ENCODE data around the gene NRXN3. TPM values are rescaled to one million over a fixed set of nuclear protein-coding genes. Genes with fewer than 3 reads are reported as not detected.

The NRXN3 gene
- polyA plus RNA-seq, 1 of the 3 experiments (the other 2 are of a cell fraction), result 1.6 TPM

DNA sequence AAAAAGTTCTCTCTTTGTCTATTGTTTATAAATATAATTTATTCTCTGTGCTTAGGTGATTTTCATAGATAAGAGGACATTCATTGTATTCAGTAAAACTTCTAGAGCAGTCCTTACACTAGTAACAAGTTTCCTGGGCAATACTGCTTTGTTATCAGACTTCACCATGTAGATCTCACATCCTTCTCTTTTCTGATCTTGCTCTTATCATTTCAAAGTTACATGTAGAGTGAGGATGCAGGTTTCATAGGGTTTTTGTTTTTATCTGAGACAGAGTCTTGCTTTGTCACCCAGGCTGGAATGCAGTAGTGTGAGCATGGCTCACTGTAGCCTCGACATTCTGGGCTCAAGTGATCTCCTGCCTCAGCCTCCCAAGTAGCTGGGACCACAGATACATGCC, 1251.6 kb downstream of the NRXN3 start:
- H3K9ac ChIP-seq, result no peak overlapping the region
- no peaks in the 10 kb centered on the region for H3K9me2 ChIP-seq
- peaks cover 0 to 5% of the 10 kb centered on the region in 2 experiments; a peak in 1 of 4 replicates for H3K4me1 ChIP-seq (ENCODE audit: control insufficient read depth in 1 of 2, insufficient read depth in 2 of 2, low read depth in 1 of 2, low read length in 1 of 2)
- H3K27ac ChIP-seq (ENCODE audit: low read depth in 2 of 2, low read length in 1 of 2), result no peak overlapping the region
- no peaks in the 10 kb centered on the region for H3K36me3 ChIP-seq (replicated peaks in 1 of 2; ENCODE audit: control insufficient read depth in 1 of 2, insufficient read depth in 2 of 2, low read length in 1 of 2)
- no peaks in the 10 kb centered on the region for H3K9me3 ChIP-seq
- no peaks in the 10 kb centered on the region for H3K79me2 ChIP-seq (ENCODE audit: insufficient read depth)
- no peak for TF ChIP-seq MXI1 (IDR thresholded peaks at IDR 0.05; ENCODE audit: low read depth, low read length)
- TF ChIP-seq NFIC (IDR thresholded peaks at IDR 0.05; ENCODE audit: borderline replicate concordance), result no peak
- TF ChIP-seq RAD21 (IDR thresholded peaks at IDR 0.05; ENCODE audit: low read length), result no peak
- H2AFZ ChIP-seq (ENCODE audit: low read depth), result no peak overlapping the region
- no peaks in the 10 kb centered on the region for H4K20me1 ChIP-seq (ENCODE audit: insufficient read depth)
- POLR2A ChIA-PET, result no interaction called here
- H3K4me2 ChIP-seq, result no peak overlapping the region
- CTCF ChIA-PET, result no interaction called here
- WGBS (ENCODE audit: low lambda C conversion rate), result 18% methylated on average over 1 of the region's 1 CpG
- H3K27me3 ChIP-seq (ENCODE audit: insufficient read depth), result no peaks in the 10 kb centered on the region
- H3F3A ChIP-seq (replicated peaks; ENCODE audit: insufficient read depth), result no peaks in the 10 kb centered on the region
- no peak for DNase-seq
- no peak overlapping the region for H3K4me3 ChIP-seq (ENCODE audit: low read depth in 2 of 2, low read length in 1 of 2)

DNA sequence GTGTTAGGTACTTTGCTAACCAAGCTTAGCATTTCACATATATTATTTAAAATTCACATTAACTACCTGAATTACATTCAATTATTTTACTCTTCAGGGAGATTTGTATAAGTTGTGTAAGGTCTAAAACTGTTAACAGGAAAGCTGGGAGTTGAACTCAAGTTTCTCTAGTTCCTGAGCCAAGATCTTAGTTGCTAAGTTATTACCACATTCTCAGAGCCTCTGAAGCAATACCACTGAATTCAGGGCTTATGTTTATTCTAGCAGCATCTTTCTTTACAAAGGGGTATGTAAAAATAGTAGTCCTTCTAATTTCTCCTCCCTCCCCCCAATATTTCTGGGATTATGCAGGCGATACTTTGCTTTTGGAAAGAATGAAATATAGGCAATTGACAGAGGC, 1254.3 kb downstream of the NRXN3 start:
- POLR2A ChIA-PET, result no interaction called here
- 50% methylated on average over 1 of the region's 1 CpG for WGBS (ENCODE audit: low lambda C conversion rate)

DNA sequence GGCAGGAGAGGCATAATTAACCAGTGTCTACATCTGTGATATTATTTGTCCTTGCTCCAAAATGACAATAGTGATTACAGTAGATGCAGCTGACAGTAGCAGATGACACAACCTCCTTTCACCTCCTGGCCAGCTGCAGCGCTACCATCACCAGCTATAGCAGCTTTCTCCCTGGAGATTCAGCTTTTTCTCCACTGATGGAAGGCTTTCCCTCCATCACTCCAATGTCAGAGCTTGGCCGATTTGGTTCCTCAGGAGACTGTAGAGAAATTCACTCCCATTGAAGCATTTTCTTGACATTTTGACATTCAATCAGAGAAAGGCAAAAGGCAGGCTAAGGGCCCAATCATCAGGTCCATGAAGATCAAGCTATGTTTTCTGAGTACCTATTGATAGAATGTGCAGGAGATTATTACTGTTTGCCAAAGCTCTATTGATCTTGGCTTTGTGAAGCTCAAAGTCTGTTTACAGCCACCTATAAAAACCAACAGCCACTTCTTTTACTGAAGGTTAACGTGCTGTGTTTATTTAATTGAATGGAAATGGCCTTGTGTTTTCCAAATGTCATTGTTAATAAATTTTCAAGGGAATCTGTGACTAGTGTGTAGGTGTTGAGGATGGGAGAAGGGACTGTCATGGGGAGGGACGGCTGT, 1256.1 kb downstream of the NRXN3 start:
- no peaks in the 10 kb centered on the region for H3K9me2 ChIP-seq
- DNase-seq, result no peak
- no peak overlapping the region for H3K9ac ChIP-seq
- H3F3A ChIP-seq (replicated peaks; ENCODE audit: insufficient read depth), result no peaks in the 10 kb centered on the region
- no peaks in the 10 kb centered on the region for H3K36me3 ChIP-seq (replicated peaks in 1 of 2; ENCODE audit: control insufficient read depth in 1 of 2, insufficient read depth in 2 of 2, low read length in 1 of 2)
- no peak overlapping the region for H2AFZ ChIP-seq (ENCODE audit: low read depth)
- no peaks in the 10 kb centered on the region for H3K79me2 ChIP-seq (ENCODE audit: insufficient read depth)
- no peak overlapping the region for H3K27ac ChIP-seq (ENCODE audit: low read depth in 2 of 2, low read length in 1 of 2)
- ChIA-PET CTCF (no interaction called here), POLR2A (no interaction called here)
- H3K27me3 ChIP-seq (ENCODE audit: insufficient read depth), result no peaks in the 10 kb centered on the region
- no peak for TF ChIP-seq MEF2A (IDR thresholded peaks at IDR 0.05; ENCODE audit: borderline replicate concordance, low read depth)
- TF ChIP-seq YY1 (IDR thresholded peaks at IDR 0.05; ENCODE audit: low read depth), result no peak
- TF ChIP-seq SMC3 (IDR thresholded peaks at IDR 0.05; ENCODE audit: low read depth, low read length), result no peak
- no peak for TF ChIP-seq TEAD4 (IDR thresholded peaks at IDR 0.05; ENCODE audit: borderline replicate concordance, insufficient read depth)
- no peak for TF ChIP-seq EP300 (IDR thresholded peaks at IDR 0.05; ENCODE audit: borderline replicate concordance in 1 of 2, low read depth in 1 of 2, low read length in 1 of 2)
- no peak for TF ChIP-seq RXRA (IDR thresholded peaks at IDR 0.05; ENCODE audit: borderline replicate concordance, low read depth)
- TF ChIP-seq NFIC (IDR thresholded peaks at IDR 0.05; ENCODE audit: borderline replicate concordance), result no peak
- no peaks in the 10 kb centered on the region for H4K20me1 ChIP-seq (ENCODE audit: insufficient read depth)
- WGBS (ENCODE audit: low lambda C conversion rate), result 58% methylated on average over 4 of the region's 4 CpGs
- H3K4me3 ChIP-seq (ENCODE audit: low read depth in 2 of 2, low read length in 1 of 2), result no peak overlapping the region
- no peaks in the 10 kb centered on the region; a peak in 1 of 4 replicates for H3K4me1 ChIP-seq (ENCODE audit: control insufficient read depth in 1 of 2, insufficient read depth in 2 of 2, low read depth in 1 of 2, low read length in 1 of 2)
- no peak overlapping the region for H3K4me2 ChIP-seq
- no peaks in the 10 kb centered on the region for H3K9me3 ChIP-seq

More for the DNA sequence above, 1254.3 kb downstream of the NRXN3 start:
- CTCF ChIA-PET, result no interaction called here
- no peak for TF ChIP-seq RXRA (IDR thresholded peaks at IDR 0.05; ENCODE audit: borderline replicate concordance, low read depth)
- no peak for TF ChIP-seq POLR2AphosphoS5 (IDR thresholded peaks at IDR 0.05; ENCODE audit: low read depth, low read length)
- TF ChIP-seq FOXJ3 (CRISPR knock-in tag; IDR thresholded peaks at IDR 0.05), result no peak
- no peak for TF ChIP-seq ELF1 (IDR thresholded peaks at IDR 0.05)
- TF ChIP-seq, protein P1, sequence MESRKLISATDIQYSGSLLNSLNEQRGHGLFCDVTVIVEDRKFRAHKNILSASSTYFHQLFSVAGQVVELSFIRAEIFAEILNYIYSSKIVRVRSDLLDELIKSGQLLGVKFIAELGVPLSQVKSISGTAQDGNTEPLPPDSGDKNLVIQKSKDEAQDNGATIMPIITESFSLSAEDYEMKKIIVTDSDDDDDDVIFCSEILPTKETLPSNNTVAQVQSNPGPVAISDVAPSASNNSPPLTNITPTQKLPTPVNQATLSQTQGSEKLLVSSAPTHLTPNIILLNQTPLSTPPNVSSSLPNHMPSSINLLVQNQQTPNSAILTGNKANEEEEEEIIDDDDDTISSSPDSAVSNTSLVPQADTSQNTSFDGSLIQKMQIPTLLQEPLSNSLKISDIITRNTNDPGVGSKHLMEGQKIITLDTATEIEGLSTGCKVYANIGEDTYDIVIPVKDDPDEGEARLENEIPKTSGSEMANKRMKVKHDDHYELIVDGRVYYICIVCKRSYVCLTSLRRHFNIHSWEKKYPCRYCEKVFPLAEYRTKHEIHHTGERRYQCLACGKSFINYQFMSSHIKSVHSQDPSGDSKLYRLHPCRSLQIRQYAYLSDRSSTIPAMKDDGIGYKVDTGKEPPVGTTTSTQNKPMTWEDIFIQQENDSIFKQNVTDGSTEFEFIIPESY (IDR thresholded peaks at IDR 0.05; ENCODE audit: borderline replicate concordance, low read depth), result no peak
- TF ChIP-seq MEF2A (IDR thresholded peaks at IDR 0.05; ENCODE audit: borderline replicate concordance, low read depth), result no peak
- no peak for TF ChIP-seq JUND (IDR thresholded peaks at IDR 0.05)
- Histone ChIP-seq H3K27me3 (ENCODE audit: insufficient read depth) (no peaks in the 10 kb centered on the region), H3K79me2 (ENCODE audit: insufficient read depth) (no peaks in the 10 kb centered on the region), H3K4me3 (ENCODE audit: low read depth in 2 of 2, low read length in 1 of 2) (no peak overlapping the region), H3K4me1 (ENCODE audit: control insufficient read depth in 1 of 2, insufficient read depth in 2 of 2, low read depth in 1 of 2, low read length in 1 of 2) (no peaks in the 10 kb centered on the region; a peak in 1 of 4 replicates), H4K20me1 (ENCODE audit: insufficient read depth) (no peaks in the 10 kb centered on the region), H3K9me3 (no peaks in the 10 kb centered on the region), H3K4me2 (no peak overlapping the region), H3K27ac (ENCODE audit: low read depth in 2 of 2, low read length in 1 of 2) (no peak overlapping the region), H3F3A (replicated peaks; ENCODE audit: insufficient read depth) (no peaks in the 10 kb centered on the region), H2AFZ (ENCODE audit: low read depth) (no peak overlapping the region), H3K9ac (no peak overlapping the region), H3K9me2 (no peaks in the 10 kb centered on the region), H3K36me3 (replicated peaks in 1 of 2; ENCODE audit: control insufficient read depth in 1 of 2, insufficient read depth in 2 of 2, low read length in 1 of 2) (no peaks in the 10 kb centered on the region)
- no peak for DNase-seq

All from SK-N-SH (cell line).